Stimulated activated CD4-positive, alpha-beta T cell treated with anti-CD3 and anti-CD28 coated beads, Interleukin-2, amount 100 ng/mL, for 24 hours (primary cell): ENCODE data around the gene CRTC3.
A peak's percentile ranks its signal among the peaks of the same experiment; 100 is the strongest.
"Not testable (repeated sequence)": the region's sequence is repeated elsewhere in the genome, so short reads cannot be mapped to it uniquely, and the experiment has no call there.

Experiments
- DNase-seq, 2 donors: peaks; one replicate each; pipeline ENCODE4 v3.0.0-alpha.2; 2020

CRTC3 gene

GRCh38 chr15:90529371-90530249 lies at the start of gene CRTC3:
TSS of gene CRTC3 (plus strand) at chr15:90529923. CDS start at chr15:90530072, 149 bp downstream.
- DNase-seq, result peak; percentile 63

GRCh38 chr15:90481023-90481422 lies 48.7 kb upstream of the CRTC3 start:
- DNase-seq, result peak in 1 of 2 donors; percentile 19

- peak; percentile 48 to 55 for DNase-seq
Observed at GRCh38 chr15:90482124-90483011, 47.4 kb upstream of the CRTC3 start.

GRCh38 chr15:90483012-90483307 lies 46.8 kb upstream of the CRTC3 start:
- DNase-seq, result no peak

GRCh38 chr15:90483637-90484036 lies 46.1 kb upstream of the CRTC3 start:
- DNase-seq, result no peak

GRCh38 chr15:90487186-90487585 lies 42.5 kb upstream of the CRTC3 start:
- no peak for DNase-seq

- DNase-seq, result no peak
Observed at GRCh38 chr15:90489514-90489913, 40.2 kb upstream of the CRTC3 start.

- DNase-seq, result no peak
Observed at GRCh38 chr15:90489944-90490343, 39.8 kb upstream of the CRTC3 start.

GRCh38 chr15:90493647-90494046 lies 36.1 kb upstream of the CRTC3 start:
- DNase-seq, result no peak

- no peak for DNase-seq
Observed at GRCh38 chr15:90495067-90495466, 34.7 kb upstream of the CRTC3 start.

- DNase-seq, result no peak
Observed at GRCh38 chr15:90496791-90497190, 32.9 kb upstream of the CRTC3 start.

- DNase-seq, result no peak
Observed at GRCh38 chr15:90497376-90497775, 32.3 kb upstream of the CRTC3 start.

GRCh38 chr15:90497912-90498311 lies 31.8 kb upstream of the CRTC3 start:
- DNase-seq, result no peak

GRCh38 chr15:90500171-90500570 lies 29.6 kb upstream of the CRTC3 start:
- DNase-seq, result no peak

GRCh38 chr15:90501898-90502297 lies 27.8 kb upstream of the CRTC3 start:
- DNase-seq, result no peak

GRCh38 chr15:90510781-90511180 lies 18.9 kb upstream of the CRTC3 start:
- DNase-seq, result not testable (repeated sequence)

GRCh38 chr15:90511211-90511618 lies 18.5 kb upstream of the CRTC3 start:
- not testable (repeated sequence) for DNase-seq

- no peak for DNase-seq
Observed at GRCh38 chr15:90512276-90512675, 17.4 kb upstream of the CRTC3 start.

- no peak for DNase-seq
Observed at GRCh38 chr15:90512981-90513380, 16.7 kb upstream of the CRTC3 start.

- no peak for DNase-seq
Observed at GRCh38 chr15:90513448-90513847, 16.3 kb upstream of the CRTC3 start.

GRCh38 chr15:90513893-90514292 lies 15.8 kb upstream of the CRTC3 start:
- not testable (repeated sequence) for DNase-seq

- DNase-seq, result no peak
Observed at GRCh38 chr15:90519688-90520087, 10.0 kb upstream of the CRTC3 start.

GRCh38 chr15:90520365-90520764 lies 9.4 kb upstream of the CRTC3 start:
- no peak for DNase-seq

- no peak for DNase-seq
Observed at GRCh38 chr15:90523373-90523772, 6.3 kb upstream of the CRTC3 start.
